ENCODE data around the gene NSUN6. TPM values are rescaled to one million over a fixed set of nuclear protein-coding genes. Genes with fewer than 3 reads are reported as not detected.
A peak's percentile ranks its signal among the peaks of the same experiment; 100 is the strongest.

Gene NSUN6
- polyA plus RNA-seq (2011; rRNA removed) (2.7 and 5.0 TPM in 2 replicates), polyA minus RNA-seq (2011; rRNA and poly(A)+ RNA removed) (3.7 and 4.7 TPM in 2 replicates)

DNA sequence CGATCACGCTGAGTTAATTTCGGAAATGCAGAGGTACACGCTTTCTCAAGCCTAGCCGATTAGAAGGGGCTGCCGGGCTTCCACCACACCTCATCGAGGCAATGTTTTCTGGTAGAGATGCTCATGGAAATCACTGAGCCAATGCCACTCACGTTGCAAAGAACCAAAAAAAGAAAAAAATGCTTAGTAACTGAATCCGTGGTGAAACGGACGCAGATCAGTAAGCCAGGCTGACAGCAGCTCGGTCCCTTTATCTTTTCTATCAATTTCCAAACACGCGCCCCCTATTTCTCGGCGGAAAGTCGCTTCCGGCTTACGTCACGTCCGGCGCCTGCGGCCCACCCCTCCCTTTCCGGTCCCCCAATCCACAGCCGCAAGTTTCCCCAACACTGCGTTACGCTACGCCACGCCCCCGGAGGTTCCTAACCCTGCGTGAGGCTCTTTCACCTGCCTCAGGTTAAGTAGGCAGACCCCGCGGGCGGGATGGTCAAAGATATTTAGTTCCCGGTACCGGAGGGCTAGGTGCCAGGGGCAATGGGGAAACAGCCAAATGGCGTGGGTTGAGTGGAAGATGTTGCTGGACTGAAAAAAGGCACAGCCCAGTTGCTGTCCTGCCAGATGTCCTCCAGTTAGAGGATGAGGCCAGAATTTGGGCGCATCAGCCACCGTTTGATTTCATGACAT is at the start of gene NSUN6:
Gene NSUN6 (minus strand): TSS at position 264 of the 684 bp plus-strand sequence. CDS start 384 bp downstream, outside the sequence.
- ChIA-PET POLR2A (interaction anchor here (0.7 kb wide), 1 partner anchor 257 kb away, joined by 9 read pairs; no protein-coding TSS in a partner anchor), CTCF (no interaction called here)
- Histone ChIP-seq H3K27me3 (ENCODE audit: control insufficient read depth, insufficient read depth, low read length) (no peaks in the 10 kb centered on the region), H3K4me3 (ENCODE audit: low read depth, low read length) (peak within 1 kb of the TSS; percentile 61), H3K36me3 (ENCODE audit: control insufficient read depth, insufficient read depth, low read length) (no peaks in the 10 kb centered on the region)
- TF ChIP-seq, protein P1, sequence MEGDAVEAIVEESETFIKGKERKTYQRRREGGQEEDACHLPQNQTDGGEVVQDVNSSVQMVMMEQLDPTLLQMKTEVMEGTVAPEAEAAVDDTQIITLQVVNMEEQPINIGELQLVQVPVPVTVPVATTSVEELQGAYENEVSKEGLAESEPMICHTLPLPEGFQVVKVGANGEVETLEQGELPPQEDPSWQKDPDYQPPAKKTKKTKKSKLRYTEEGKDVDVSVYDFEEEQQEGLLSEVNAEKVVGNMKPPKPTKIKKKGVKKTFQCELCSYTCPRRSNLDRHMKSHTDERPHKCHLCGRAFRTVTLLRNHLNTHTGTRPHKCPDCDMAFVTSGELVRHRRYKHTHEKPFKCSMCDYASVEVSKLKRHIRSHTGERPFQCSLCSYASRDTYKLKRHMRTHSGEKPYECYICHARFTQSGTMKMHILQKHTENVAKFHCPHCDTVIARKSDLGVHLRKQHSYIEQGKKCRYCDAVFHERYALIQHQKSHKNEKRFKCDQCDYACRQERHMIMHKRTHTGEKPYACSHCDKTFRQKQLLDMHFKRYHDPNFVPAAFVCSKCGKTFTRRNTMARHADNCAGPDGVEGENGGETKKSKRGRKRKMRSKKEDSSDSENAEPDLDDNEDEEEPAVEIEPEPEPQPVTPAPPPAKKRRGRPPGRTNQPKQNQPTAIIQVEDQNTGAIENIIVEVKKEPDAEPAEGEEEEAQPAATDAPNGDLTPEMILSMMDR (IDR thresholded peaks at IDR 0.05; ENCODE audit: insufficient read depth, low read depth, low read length), result 0 out of 2 replicates have a peak, but pooled peaks have one; percentile 18
- DNase-seq (ENCODE audit: low read depth), result no peak

DNA sequence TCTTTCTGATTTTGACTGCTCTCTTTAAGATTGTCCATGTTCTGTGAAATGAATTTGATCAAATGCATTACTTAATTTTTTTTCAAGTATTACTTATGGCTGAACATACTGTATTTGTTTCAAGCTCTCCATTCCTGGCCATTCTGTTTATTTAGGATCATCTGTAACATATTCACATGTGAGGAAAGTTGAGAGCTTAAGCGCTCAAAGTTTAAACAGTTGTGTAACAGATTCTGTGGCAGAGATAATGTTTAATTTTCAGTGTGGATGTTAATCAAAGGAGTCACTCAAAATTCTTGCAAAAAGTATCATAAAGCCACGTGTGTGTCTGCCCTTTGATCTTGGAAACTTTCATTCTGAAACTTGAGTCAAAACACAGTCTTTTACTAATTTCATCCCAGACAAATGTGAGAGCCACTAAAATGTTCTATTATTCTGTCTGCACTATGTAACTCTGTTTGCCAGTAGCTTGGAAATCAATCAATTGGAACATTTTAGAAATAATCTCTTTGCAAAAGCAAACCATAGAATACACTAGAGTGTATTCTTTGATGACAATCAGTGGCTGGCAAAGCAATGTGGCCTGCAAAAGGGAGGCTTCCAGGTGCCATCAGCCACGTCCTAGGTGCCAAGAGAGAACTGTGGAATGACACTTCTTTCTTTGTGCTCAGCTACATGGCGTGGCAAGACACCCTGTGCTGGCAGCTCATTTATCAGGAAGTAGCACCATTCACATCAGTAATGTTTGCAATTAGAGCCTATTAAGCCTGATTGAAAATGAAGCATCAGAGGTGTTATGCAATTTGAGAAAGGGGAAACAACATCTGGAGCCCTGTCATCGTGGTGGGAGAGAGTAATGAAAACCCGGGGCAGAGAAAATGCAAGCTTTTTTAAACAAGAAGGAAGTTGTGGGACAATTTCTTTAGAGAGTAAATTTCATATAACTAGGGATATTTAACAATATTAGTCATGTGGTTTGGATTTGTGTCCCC is 48.8 kb upstream of the NSUN6 start:
- TF ChIP-seq, protein P1 (IDR thresholded peaks at IDR 0.05; ENCODE audit: insufficient read depth, low read depth, low read length), result no peak
- peaks cover 1% of the 10 kb centered on the region; the same call in 1 of the 2 replicates for H3K27me3 ChIP-seq (ENCODE audit: control insufficient read depth, insufficient read depth, low read length)
- H3K4me3 ChIP-seq (ENCODE audit: low read depth, low read length), result no peak overlapping the region
- ChIA-PET POLR2A (no interaction called here), CTCF (interaction anchor here (1.0 to 1.2 kb wide), 2 partner anchors 9 to 24 kb away, joined by 3 read pairs; no protein-coding TSS in a partner anchor)
- no peaks in the 10 kb centered on the region for H3K36me3 ChIP-seq (ENCODE audit: control insufficient read depth, insufficient read depth, low read length)
- DNase-seq (ENCODE audit: low read depth), result no peak

DNA sequence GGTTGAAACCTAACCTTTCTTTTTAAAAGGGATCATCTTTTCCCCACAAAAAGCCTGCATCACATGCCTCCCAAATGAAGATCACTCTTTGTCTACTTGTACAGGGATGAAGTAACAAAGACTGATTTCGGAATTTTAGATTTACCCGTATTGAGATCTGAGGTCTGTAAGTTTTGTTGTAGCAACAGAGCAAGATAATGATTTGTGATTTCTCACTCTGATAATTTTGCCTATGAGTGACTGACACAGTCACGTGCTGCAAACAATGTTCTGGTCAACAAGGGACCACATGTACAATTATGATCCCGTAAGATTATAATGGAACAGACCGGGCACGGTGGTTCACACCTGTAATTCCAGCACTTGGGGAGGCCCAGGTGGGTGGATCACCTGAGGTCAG is 39.2 kb upstream of the NSUN6 start:
- ChIA-PET POLR2A (no interaction called here), CTCF (no interaction called here)
- TF ChIP-seq, protein P1 (IDR thresholded peaks at IDR 0.05; ENCODE audit: insufficient read depth, low read depth, low read length), result no peak
- Histone ChIP-seq H3K27me3 (ENCODE audit: control insufficient read depth, insufficient read depth, low read length) (no peaks in the 10 kb centered on the region), H3K4me3 (ENCODE audit: low read depth, low read length) (no peak overlapping the region), H3K36me3 (ENCODE audit: control insufficient read depth, insufficient read depth, low read length) (no peaks in the 10 kb centered on the region)
- no peak for DNase-seq (ENCODE audit: low read depth)

- DNase-seq (ENCODE audit: low read depth), result no peak
- TF ChIP-seq, protein P1 (IDR thresholded peaks at IDR 0.05; ENCODE audit: insufficient read depth, low read depth, low read length), result peak; percentile 36
- CTCF ChIA-PET, result interaction anchor here (0.6 to 1.4 kb wide), 6 partner anchors 16 to 1103 kb away, joined by 3 to 5 read pairs (median 3); no protein-coding TSS in a partner anchor
- H3K36me3 ChIP-seq (ENCODE audit: control insufficient read depth, insufficient read depth, low read length), result no peaks in the 10 kb centered on the region
- H3K27me3 ChIP-seq (ENCODE audit: control insufficient read depth, insufficient read depth, low read length), result no peaks in the 10 kb centered on the region
- H3K4me3 ChIP-seq (ENCODE audit: low read depth, low read length), result no peak overlapping the region
- POLR2A ChIA-PET, result no interaction called here
These were observed 38.1 kb upstream of the NSUN6 start for GRCh38 chr10:18689498-18689897.

DNA sequence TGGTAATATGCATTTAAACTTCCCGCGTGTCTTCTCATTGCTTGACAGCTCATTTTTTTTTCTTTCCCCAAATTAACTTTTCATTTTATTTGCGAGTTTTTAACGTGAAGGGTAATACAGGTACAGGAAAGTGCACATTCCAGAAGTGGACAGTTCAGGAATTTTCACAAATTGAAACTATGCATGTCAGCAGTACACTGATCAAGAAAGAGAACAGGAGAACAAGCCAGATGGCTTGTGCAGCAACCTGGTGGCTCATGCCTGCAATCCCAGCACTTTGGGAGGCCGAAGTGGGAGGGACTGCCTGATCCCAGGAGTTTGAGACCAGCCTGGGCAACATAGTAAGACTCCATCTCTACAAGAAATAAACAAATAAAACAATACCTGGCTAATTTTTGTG is 36.3 kb upstream of the NSUN6 start:
- ChIA-PET CTCF (no interaction called here), POLR2A (no interaction called here)
- Histone ChIP-seq H3K27me3 (ENCODE audit: control insufficient read depth, insufficient read depth, low read length) (no peaks in the 10 kb centered on the region), H3K4me3 (ENCODE audit: low read depth, low read length) (no peak overlapping the region), H3K36me3 (ENCODE audit: control insufficient read depth, insufficient read depth, low read length) (no peaks in the 10 kb centered on the region)
- DNase-seq (ENCODE audit: low read depth), result no peak
- TF ChIP-seq, protein P1 (IDR thresholded peaks at IDR 0.05; ENCODE audit: insufficient read depth, low read depth, low read length), result no peak
